ENCODE data around the gene CCDC9.

The CCDC9 gene

GRCh38 chr19:47316513-47316912 lies 60.2 kb downstream of the CCDC9 start:
- in situ Hi-C loops (cut with HindIII; ENCODE audit: low pct_ligation_motif_present, low sequenced_read_pairs), result no loop called here
- TF ChIP-seq, protein P1, sequence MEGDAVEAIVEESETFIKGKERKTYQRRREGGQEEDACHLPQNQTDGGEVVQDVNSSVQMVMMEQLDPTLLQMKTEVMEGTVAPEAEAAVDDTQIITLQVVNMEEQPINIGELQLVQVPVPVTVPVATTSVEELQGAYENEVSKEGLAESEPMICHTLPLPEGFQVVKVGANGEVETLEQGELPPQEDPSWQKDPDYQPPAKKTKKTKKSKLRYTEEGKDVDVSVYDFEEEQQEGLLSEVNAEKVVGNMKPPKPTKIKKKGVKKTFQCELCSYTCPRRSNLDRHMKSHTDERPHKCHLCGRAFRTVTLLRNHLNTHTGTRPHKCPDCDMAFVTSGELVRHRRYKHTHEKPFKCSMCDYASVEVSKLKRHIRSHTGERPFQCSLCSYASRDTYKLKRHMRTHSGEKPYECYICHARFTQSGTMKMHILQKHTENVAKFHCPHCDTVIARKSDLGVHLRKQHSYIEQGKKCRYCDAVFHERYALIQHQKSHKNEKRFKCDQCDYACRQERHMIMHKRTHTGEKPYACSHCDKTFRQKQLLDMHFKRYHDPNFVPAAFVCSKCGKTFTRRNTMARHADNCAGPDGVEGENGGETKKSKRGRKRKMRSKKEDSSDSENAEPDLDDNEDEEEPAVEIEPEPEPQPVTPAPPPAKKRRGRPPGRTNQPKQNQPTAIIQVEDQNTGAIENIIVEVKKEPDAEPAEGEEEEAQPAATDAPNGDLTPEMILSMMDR (IDR thresholded peaks at IDR 0.05; ENCODE audit: low read depth, low read length, missing control alignments), result no peak
- H3K36me3 ChIP-seq (replicated peaks), result no peaks in the 10 kb centered on the region

DNA sequence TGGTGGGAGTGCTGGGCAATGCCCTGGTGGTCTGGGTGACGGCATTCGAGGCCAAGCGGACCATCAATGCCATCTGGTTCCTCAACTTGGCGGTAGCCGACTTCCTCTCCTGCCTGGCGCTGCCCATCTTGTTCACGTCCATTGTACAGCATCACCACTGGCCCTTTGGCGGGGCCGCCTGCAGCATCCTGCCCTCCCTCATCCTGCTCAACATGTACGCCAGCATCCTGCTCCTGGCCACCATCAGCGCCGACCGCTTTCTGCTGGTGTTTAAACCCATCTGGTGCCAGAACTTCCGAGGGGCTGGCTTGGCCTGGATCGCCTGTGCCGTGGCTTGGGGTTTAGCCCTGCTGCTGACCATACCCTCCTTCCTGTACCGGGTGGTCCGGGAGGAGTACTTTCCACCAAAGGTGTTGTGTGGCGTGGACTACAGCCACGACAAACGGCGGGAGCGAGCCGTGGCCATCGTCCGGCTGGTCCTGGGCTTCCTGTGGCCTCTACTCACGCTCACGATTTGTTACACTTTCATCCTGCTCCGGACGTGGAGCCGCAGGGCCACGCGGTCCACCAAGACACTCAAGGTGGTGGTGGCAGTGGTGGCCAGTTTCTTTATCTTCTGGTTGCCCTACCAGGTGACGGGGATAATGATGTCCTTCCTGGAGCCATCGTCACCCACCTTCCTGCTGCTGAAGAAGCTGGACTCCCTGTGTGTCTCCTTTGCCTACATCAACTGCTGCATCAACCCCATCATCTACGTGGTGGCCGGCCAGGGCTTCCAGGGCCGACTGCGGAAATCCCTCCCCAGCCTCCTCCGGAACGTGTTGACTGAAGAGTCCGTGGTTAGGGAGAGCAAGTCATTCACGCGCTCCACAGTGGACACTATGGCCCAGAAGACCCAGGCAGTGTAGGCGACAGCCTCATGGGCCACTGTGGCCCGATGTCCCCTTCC lies 63.9 kb downstream of the CCDC9 start:
- H3K36me3 ChIP-seq (replicated peaks), result no peaks in the 10 kb centered on the region
- no peak overlapping the region for H3K4me3 ChIP-seq (ENCODE audit: low read depth, low read length)
- H3K27me3 ChIP-seq (replicated peaks), result no peaks in the 10 kb centered on the region
- in situ Hi-C loops (cut with HindIII; ENCODE audit: low pct_ligation_motif_present, low sequenced_read_pairs), result no loop called here
- DNase-seq, result no peak
- no peak overlapping the region for H3K27ac ChIP-seq
- TF ChIP-seq, protein P1 (IDR thresholded peaks at IDR 0.05; ENCODE audit: low read depth, low read length, missing control alignments), result no peak

More at GRCh38 chr19:47316513-47316912, 60.2 kb downstream of the CCDC9 start:
- DNase-seq, result no peak
- Histone ChIP-seq H3K4me3 (ENCODE audit: low read depth, low read length) (no peak overlapping the region), H3K27me3 (replicated peaks) (no peaks in the 10 kb centered on the region), H3K27ac (no peak overlapping the region)
